AG04449 (cell line): ENCODE data around the gene KIAA1755.

ENCODE experiments used
- CTCF ChIA-PET: fragments of 350-600 bp; formaldehyde crosslinking; extraction: SDS; loops from one replicate; lab custom pipeline; 2021; ENCODE audit warnings: antibody characterized with exemption; lab: Yijun Ruan, JAX
- POLR2A ChIA-PET: fragments of 400-600, 350-600 bp; formaldehyde crosslinking; extraction: SDS; loops from one replicate; lab custom pipeline; 2020; ENCODE audit warnings: antibody characterized with exemption, inconsistent platforms; lab: Yijun Ruan, JAX
- DNase-seq: peaks from one replicate; pipeline ENCODE4 v3.0.0-alpha.2; 2010; ENCODE audit warnings: low read depth, low spot score
- H3K4me3 ChIP-seq: 2 replicates; pipeline ENCODE4 v1.5.1; 2011; ENCODE audit warnings: low read depth, mild to moderate bottlenecking, control low read depth, low read length
- CTCF ChIP-seq: IDR thresholded peaks from one replicate; pipeline ENCODE4 v1.5.1; 2011; ENCODE audit warnings: mild to moderate bottlenecking, moderate library complexity, low read length, control low read depth, inconsistent platforms; ENCODE audit not compliant: insufficient read depth; ENCODE audit errors: missing control alignments

Gene KIAA1755

GRCh38 chr20:38230253-38230551, 30.3 kb downstream of the KIAA1755 start:
- POLR2A ChIA-PET: no interaction called here
- no peak for TF ChIP-seq CTCF
- no peak overlapping the region for H3K4me3 ChIP-seq
- CTCF ChIA-PET: interaction anchor here (0.8 to 21.1 kb wide), 25 partner anchors 8 to 209 kb away, joined by 3 to 1143 read pairs (median 7); partner anchors contain the start of genes BPI, RPRD1B and TTI1
- DNase-seq: no peak

GRCh38 chr20:38229376-38230252, 30.9 kb downstream of the KIAA1755 start:
- no peak overlapping the region for H3K4me3 ChIP-seq
- no peak for DNase-seq
- TF ChIP-seq CTCF: peak; percentile 60
- ChIA-PET CTCF (interaction anchor here (0.7 to 21.1 kb wide), 30 partner anchors 7 to 665 kb away, joined by 3 to 1143 read pairs (median 6); partner anchors contain the start of genes BPI, RPRD1B and TTI1), POLR2A (no interaction called here)

- no peak for DNase-seq
- ChIA-PET POLR2A (no interaction called here), CTCF (interaction anchor here (1.3 to 21.1 kb wide), 14 partner anchors 6 to 183 kb away, joined by 3 to 1143 read pairs (median 94); partner anchors contain the start of gene BPI)
- TF ChIP-seq CTCF: no peak
- H3K4me3 ChIP-seq: no peak overlapping the region
Observed at GRCh38 chr20:38228436-38228835, 32.1 kb downstream of the KIAA1755 start.

GRCh38 chr20:38227420-38228360, 32.8 kb downstream of the KIAA1755 start:
- ChIA-PET CTCF (interaction anchor here (0.8 to 21.1 kb wide), 13 partner anchors 5 to 664 kb away, joined by 3 to 1143 read pairs (median 91); partner anchors contain the start of gene BPI), POLR2A (no interaction called here)
- no peak for DNase-seq
- H3K4me3 ChIP-seq: no peak overlapping the region
- no peak for TF ChIP-seq CTCF

DNA sequence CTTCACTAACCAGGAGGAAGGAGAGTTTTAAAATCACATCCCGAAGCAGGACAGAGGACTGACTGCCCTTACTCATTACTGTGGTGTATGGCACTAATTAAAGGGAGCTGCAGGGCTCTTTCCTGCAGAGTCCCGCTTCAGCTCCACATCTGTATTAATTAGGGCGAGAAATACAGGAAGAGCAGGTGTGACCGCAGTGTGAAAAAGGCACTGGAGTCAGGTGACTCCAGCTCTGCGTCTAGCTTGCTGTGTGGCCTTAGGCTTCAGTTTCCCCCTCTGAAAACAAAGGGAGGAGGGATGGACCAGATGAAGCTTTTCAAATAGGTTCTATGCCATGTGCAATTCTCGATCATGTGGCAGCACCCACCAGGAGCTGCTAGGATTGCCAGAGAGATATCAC, 34.0 kb downstream of the KIAA1755 start:
- no peak for DNase-seq
- ChIA-PET CTCF (interaction anchor here (0.9 to 21.1 kb wide), 20 partner anchors 5 to 662 kb away, joined by 3 to 1143 read pairs (median 12); partner anchors contain the start of gene BPI), POLR2A (no interaction called here)
- TF ChIP-seq CTCF: no peak
- no peak overlapping the region for H3K4me3 ChIP-seq
